HG03095 (cell line): ENCODE results near the gene AKIRIN2.

Experiments
- ATAC-seq: cut with Tn5 transposase; IDR thresholded peaks from one replicate; pipeline ENCODE4 v1.9.1; 2021; ENCODE audit warnings: moderate library complexity; ENCODE audit not compliant: unreplicated experiment

Gene AKIRIN2

GRCh38 chr6:87656857-87657256 is 45.2 kb downstream of the AKIRIN2 start:
- ATAC-seq = peak; percentile 71

DNA sequence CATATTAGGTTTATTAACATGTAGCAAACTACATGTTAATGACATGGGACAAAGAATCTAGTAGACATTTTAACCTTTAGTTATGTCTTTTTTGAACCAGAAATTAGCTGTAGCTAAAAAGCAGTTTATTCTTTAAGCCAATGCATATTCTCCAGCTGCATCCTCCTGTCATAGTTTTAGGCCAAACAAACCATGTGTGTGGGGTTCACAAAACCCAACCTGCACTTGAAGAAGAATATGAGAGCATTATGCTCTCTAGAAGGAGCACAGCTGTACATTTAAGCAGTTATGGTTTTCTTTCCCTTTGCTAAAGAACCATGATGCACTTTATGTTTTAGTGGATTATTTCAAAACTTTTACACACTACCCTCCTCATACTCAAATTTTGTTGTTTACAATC is 46.2 kb downstream of the AKIRIN2 start:
- no peak for ATAC-seq

- ATAC-seq = no peak
Observed at GRCh38 chr6:87654875-87655454, 47.1 kb downstream of the AKIRIN2 start.

DNA sequence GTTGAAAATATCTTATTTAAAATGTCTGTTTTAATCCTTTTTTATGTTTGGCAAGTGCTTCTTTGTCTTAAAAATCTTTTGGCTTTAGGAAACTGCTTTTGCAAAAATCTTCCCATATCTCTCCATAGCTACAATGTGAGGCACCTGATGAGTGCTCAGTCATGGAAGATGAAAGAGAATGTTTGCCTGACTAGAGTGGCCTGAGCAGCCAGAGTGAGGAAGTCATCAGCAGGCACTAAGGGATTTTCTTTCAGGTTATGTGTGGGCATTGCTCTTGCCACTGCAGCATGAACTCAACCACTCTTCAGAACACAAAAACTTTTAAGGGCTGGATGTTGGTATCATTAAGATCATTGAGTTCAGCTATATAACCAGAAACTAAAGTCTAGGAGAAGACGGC is 47.9 kb downstream of the AKIRIN2 start:
- ATAC-seq = no peak

DNA sequence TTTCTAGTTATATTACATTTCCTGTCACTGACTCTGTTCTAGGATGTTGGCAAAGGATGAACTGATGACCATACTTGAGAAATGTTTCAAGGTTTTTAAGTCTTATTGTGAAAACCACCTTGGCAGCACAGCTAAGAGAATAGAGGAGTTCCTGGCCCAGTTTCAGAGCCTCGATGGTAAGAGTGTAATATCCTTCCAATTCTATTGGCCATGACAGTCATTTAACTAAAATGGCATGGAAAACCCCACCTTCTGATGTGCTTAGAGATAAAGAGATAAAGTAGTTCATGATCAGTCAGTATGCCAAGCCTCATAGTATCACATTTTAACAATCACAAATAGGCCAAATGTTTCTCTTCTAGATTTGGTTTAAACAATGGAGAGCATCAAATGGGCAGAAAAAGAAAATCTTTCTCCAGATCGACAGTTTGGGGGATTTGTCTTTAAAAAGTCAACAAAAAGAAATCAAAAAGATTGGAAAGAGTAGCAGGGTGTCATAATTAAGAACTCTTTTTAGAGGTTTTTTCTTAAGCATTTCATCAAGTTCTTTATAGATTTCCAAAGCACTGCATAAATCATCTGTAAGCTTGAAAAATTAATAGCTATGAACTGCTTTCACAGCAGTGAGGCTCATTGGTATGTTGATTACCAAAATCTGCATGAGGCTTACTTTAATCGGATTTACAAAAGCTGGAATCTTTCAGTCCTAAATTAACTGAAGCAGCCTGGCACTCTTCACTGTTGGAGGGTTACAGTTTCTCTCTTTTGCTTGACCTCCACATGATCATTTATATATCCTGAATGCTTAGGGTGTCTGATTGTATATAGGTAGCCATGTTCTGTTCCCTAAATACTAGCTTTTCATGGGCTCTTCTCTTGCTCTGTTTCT is 48.7 kb downstream of the AKIRIN2 start:
- ATAC-seq = no peak

DNA sequence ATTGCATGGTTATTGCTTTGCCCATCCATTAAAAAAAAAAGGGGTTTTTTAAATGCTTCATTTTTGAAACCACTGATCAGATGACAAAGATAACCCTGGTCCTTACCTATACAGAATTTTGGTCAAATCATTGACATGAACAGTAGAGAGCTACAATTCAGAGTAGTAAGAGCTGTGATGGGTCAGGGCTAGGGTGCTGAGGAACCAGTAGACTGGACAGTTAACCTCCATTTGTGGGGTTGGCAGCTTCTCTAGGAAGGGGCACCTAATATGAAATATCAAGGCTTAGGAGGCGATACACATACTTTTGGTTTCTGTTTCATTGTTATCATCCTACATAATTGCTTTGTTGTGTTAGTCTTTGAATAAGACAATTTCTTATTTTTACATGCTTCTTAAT is 57.0 kb downstream of the AKIRIN2 start:
- ATAC-seq = no peak

DNA sequence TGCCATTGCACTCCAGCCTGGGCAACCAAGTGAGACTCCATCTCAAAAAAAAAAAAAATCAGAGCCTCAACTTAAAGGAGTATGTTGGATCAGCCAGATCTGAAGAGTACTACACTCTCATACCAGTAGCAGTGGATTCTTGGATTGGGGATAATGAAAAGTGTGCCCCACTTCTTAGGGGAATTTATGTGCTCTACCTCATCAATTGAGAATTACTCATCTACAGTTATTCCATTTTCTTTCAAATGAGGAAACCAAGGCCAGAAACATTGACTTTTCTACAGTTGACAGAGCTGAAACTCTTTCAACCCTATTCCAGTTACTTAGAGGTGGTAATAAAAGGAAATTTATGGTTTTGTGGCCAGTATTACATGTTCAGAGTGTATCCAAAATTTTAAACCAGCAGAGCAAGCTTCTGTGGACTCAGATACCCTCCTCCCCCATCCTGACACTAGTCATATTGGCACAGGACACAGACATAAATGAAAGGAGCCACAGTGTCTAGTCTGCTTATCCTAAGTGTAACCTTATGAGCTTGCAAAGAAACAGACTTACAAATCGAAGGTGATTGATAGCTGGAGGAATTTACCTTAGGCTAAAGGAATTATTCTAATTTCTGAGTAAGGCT is 60.9 kb downstream of the AKIRIN2 start:
- ATAC-seq = no peak

DNA sequence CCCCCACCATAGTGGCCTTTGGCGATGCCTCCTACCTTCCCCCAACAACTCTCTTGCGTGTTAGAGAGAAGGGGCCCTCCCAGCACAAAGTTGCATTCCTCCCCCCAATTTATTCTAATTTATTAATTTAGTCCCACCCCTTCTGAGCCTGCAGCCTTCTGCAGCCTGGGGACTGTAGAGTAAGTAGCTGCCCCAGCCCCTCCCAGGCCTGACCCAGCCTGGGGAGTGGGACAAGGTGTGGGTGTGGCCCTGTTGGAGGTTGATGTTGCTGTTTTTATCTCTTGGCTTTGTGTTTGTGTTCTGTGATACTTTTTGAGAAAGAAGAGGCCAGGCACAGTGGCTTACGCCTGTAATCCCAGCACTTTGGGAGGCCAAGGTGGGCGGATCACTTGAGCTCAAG is 62.7 kb downstream of the AKIRIN2 start:
- ATAC-seq = no peak

DNA sequence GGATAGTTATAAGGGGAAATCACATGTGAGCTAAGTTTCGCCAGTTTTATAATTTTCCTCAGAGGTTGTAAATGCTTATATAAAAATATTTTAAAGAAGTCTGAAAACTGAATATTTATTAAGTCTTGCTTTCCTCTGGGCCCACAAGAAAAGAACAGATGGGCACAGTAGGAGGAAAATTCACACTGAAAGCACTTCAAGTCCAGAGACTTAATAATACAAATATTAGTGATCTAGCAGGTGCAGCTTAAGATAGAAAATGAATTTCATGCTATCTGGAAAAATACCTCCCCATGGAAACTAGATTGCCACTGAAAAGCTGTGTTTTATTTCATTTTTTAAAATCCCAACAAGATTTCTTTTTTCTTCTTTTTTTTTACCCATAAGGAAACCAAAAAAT is 64.9 kb downstream of the AKIRIN2 start:
- no peak for ATAC-seq

DNA sequence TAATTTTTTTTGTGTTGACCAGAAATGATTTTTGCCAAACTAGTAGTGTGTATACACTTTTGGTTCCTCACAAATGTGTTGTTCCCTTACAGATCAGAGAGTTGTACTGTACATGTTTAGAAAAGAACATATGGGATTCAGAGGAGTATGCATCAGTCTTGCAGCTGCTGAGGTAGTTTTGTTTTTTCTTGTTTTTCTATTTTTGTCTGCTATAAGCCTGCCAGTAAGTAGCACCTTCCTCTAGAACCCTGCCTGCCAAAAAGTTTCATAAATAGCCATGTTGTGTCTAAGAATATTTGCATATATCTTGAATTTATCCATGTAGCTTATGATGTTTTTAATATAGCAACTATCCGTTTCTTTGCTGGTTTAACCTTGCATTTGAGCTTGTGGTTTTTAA is 65.7 kb downstream of the AKIRIN2 start:
- ATAC-seq = no peak

- ATAC-seq = no peak
Observed at GRCh38 chr6:87633851-87634250, 68.2 kb downstream of the AKIRIN2 start.

- no peak for ATAC-seq
Observed at GRCh38 chr6:87630746-87631145, 71.3 kb downstream of the AKIRIN2 start.

DNA sequence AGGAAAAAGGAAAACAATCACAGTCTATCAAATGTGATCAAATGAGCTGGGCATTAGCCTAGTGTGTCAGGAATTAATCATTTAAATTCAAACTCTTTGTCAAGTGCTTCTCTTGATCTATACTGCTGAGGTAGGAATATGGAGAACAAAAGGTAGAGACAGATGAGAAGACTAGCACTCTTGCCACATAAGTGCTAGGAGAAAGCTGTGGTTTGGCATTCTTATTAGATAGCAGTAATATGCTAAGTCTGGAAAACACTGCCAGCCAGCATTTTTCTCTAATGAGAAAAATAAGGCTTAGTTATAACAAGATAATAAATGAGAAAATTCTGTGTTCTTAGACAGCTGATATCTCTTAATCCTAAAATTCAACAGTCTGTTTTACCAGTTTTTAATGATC is 73.2 kb downstream of the AKIRIN2 start:
- ATAC-seq = no peak

DNA sequence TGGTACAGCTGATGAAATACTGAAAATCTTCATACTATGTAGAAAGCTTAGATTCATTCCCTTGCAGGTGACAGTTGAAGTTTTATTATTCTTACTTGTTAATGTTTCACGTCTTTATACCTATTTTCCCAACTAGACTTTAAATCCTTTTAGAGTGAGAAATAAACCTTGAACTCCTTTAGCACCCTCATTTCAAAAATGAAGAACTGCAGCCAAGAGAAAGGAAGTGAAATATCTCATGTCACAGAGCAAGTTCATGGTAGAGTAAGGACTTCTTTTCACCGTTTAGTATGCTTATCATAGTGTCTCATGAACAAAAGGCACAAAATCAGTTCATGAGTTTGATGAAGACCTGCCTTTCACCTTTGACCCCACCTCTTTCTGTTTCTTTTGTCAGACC is 73.6 kb downstream of the AKIRIN2 start:
- no peak for ATAC-seq
